HG02981 (cell line): ENCODE data around the gene ARL14EP.

Source experiments
- ATAC-seq: cut with Tn5 transposase; IDR thresholded peaks from one replicate; pipeline ENCODE4 v1.9.1; 2021; ENCODE audit warnings: mild to moderate bottlenecking, moderate library complexity; ENCODE audit not compliant: unreplicated experiment

ARL14EP gene

GRCh38 chr11:30322826-30323710 lies at the start of gene ARL14EP:
ARL14EP (plus strand) TSS chr11:30323104; CDS start chr11:30330949, 7,845 bp downstream.
- peak; percentile 96 for ATAC-seq

DNA sequence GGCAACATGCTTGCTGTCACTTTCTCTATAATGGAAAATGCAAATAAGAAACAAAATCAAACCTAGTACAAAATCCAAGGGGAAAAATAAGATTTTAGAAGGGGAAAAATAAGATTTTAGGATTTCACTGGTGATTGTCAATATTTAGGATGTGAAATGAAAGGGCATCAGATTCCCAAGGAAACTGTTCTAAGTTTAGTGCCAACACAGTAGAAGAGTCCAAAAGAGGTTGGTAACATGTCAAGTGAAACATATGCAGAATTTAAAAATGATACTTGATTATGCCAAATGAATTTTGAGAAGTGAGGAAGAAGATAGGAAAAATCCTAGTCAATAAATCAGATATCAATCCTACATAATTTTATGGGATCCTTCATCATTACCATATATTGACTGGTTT lies 45.7 kb upstream of the ARL14EP start:
- no peak for ATAC-seq

- ATAC-seq, result no peak
These were observed 43.1 kb upstream of the ARL14EP start for GRCh38 chr11:30279796-30280195.

GRCh38 chr11:30281476-30282288 lies 41.2 kb upstream of the ARL14EP start:
- peak; percentile 11 for ATAC-seq

DNA sequence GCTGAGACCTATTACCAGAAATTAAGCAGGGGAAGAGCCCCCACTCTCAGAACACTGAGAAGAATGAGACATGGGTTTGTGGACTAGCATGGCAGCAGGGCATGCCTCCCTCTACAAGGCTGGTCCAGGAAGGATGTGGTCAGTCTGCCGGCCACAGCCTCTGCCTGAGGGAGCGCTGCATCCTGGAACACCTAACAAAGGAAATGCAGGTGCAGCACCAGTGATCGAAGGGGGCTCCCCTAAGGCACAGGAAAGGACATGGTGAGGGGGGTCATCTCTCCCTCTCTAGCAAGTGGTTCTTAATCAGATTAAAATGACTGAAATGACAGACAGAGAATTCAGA lies 40.6 kb upstream of the ARL14EP start:
- ATAC-seq, result peak; percentile 61

GRCh38 chr11:30284836-30285235 lies 38.1 kb upstream of the ARL14EP start:
- ATAC-seq, result no peak

DNA sequence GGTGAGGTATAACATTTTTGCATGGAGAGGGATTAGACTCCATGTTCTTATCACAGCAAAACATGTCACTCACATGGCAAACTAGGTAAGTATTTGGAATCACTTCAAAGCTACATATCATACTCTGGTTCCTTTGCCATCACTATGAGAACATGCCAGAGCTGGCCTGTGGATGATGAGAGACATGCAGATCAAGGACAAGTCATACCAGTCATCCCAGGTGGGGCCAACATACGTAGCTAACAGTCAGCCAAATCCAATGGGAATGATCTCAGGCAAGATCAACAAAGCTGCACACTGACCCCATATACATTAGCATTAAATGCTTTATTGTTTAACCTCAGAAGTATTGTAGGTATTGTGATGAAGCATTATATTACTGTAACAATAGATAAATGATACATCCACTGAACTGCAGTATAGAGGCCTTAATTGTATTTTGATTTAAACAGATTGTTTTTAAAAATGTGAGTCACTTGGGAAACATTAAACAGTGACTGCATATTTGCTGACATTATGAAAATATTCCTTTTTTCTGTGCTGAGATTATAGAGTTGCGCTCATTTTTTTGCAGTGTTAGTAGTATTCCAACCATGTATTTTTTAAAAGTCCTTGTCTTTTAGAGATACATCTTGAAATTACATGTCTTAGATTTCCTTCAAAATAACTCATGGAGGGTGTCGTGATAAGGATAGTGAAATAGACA lies 37.3 kb upstream of the ARL14EP start:
- no peak for ATAC-seq

GRCh38 chr11:30291331-30291730 lies 31.6 kb upstream of the ARL14EP start:
- ATAC-seq, result no peak

- no peak for ATAC-seq
These were observed 30.4 kb upstream of the ARL14EP start for GRCh38 chr11:30292545-30292944.

- ATAC-seq, result no peak
These were observed 27.6 kb upstream of the ARL14EP start for GRCh38 chr11:30295178-30295885.

DNA sequence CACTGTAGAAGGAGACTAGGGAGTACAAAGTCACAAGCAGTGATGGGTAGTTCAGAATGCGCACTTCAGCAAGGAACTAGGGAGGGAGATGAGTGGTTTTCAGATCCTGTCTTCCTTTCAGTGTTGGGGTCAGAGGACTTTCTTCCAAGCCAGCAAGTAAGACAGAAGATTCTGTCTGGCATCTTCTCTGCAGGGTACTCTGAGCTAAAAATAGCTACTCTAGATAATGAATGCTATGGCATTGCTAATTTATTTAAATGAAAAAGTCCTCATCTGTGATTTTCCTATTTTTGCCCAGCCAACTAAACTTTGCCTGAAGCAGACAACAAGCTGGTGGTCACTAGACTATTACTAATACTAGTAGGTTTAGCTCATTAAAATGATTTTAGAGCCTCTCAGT lies 18.3 kb upstream of the ARL14EP start:
- no peak for ATAC-seq

GRCh38 chr11:30310623-30311022 lies 12.3 kb upstream of the ARL14EP start:
- peak; percentile 92 for ATAC-seq

DNA sequence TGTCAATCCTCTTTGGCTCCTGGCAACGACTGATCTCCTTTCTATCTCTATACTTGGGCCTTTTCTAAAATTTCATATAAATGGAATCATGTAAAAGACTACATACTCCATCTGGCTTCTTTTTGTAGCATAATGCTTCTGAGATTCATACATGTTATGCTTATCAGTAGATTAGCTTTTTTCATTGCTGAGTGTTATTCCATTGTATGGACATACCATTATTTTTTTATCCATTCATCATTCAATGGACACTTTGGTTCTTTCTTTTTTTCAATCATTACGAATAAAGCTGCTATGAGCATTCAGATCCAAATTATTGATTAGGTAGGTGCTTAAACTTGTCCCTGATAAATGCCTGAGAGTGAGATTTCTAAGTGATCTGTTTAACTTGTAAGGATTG lies 11.7 kb upstream of the ARL14EP start:
- no peak for ATAC-seq

- peak; percentile 27 for ATAC-seq
These were observed 10.7 kb upstream of the ARL14EP start for GRCh38 chr11:30312243-30312642.

- no peak for ATAC-seq
These were observed 9.3 kb upstream of the ARL14EP start for GRCh38 chr11:30313580-30313979.

DNA sequence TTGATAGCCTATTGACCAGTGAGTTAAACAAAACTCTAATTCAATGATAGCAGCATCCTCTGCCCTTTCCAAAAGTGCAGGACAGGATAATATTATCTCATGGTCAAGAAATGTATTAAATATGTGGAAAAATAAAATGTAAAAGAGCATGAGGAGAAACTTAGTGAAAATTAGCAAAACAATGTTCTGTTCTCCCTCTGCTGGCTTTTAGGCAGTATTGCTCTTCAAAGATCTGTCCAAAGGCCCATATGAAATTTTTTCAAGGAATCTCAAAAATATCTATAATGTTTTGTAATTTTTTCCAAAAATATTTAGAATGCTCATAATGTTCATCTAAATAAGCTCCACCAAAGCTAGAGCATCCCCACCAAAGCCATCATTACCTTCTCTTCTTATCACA lies 8.3 kb upstream of the ARL14EP start:
- ATAC-seq, result no peak

DNA sequence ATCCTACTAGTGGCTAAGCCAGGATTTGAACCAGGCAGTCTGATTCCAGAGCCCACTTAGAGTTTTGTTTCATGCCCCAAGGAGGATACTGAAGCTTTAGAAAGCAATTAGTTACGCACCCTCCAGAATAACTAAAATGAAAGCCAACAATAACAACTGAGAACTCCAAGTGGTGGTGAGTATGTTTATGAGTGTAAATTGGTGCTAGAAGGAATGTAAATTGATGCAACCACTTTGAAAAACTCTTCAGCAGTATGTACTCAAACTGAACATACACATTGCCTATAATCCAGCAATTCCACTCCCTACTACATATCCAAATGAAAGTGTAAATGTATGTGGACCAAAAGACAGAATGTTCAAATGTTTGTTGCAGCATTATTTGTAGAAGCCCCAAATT lies 6.7 kb upstream of the ARL14EP start:
- ATAC-seq, result no peak

DNA sequence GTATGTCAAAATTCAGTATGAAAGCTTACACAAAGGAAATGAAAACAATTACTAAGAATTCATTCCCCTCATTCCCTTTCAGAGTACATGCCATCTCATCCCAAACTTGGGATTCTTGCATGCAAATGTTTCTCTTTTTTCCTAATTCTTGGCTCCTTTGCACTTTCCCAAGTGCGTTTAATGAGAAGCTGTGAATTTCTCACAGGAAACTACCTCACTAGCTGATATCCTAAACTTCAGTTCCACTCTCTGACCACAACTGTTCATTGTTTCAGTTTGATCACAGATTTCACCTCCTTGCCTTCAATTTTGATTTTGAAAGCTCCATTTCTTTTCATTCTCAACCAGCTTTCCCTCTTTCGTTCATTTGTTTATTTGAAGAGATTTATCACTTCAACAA lies 5.9 kb upstream of the ARL14EP start:
- peak; percentile 43 for ATAC-seq

- no peak for ATAC-seq
These were observed 1.6 kb upstream of the ARL14EP start for GRCh38 chr11:30321321-30321720.

GRCh38 chr11:30322191-30322590 lies 713 bp upstream of the ARL14EP start:
- no peak for ATAC-seq
